Neutrophil (primary cell): ENCODE results near the gene DDX51.

Source experiments
- H3K27ac ChIP-seq: fragments of 200-600 bp; sonication (generic); 2 replicates; pipeline ENCODE4 v1.5.1; 2016; ENCODE audit warnings: mild to moderate bottlenecking, moderate library complexity
- H3K27me3 ChIP-seq: fragments of 200-600 bp; sonication (generic); 2 replicates; pipeline ENCODE4 v1.6.0; 2016; ENCODE audit warnings: mild to moderate bottlenecking
- H3K36me3 ChIP-seq: fragments of 200-600 bp; sonication (generic); 2 replicates; pipeline ENCODE4 v1.5.1; 2017
- H3K4me1 ChIP-seq, 2 experiments: fragments of 200-600 bp in 1 of 2; sonication (generic) in 1 of 2; 1 replicate in 1 of 2; 2 replicates in 1 of 2; pipeline versions ENCODE4 v1.5.1 to v1.6.1; 2013 to 2016; ENCODE audit warnings: low read depth in 1 of 2, low read length in 1 of 2, mild to moderate bottlenecking in 1 of 2, moderate library complexity in 1 of 2; ENCODE audit not compliant: control insufficient read depth in 1 of 2, insufficient read depth in 1 of 2
- H3K4me3 ChIP-seq, 2 experiments: fragments of 200-600 bp in 1 of 2; sonication (generic) in 1 of 2; 1 replicate in 1 of 2; 2 replicates in 1 of 2; pipeline ENCODE4 v1.5.1; 2013 to 2016; ENCODE audit warnings: low read depth in 1 of 2, low read length in 1 of 2, mild to moderate bottlenecking in 1 of 2, moderate library complexity in 1 of 2
- H3K9me3 ChIP-seq: fragments of 200-600 bp; sonication (generic); 2 replicates; pipeline ENCODE4 v1.5.1; 2016
- CTCF ChIP-seq: fragments of 200-600 bp; sonication (generic); IDR thresholded peaks from 2 replicates; pipeline ENCODE4 v1.5.1; 2016; ENCODE audit warnings: antibody characterized with exemption

DDX51 gene

GRCh38 chr12:132176385-132176919 lies 32.3 kb upstream of the DDX51 start:
- Histone ChIP-seq H3K27ac (no peak overlapping the region), H3K4me1 (peaks cover 0 to 12% of the 10 kb centered on the region in 2 experiments), H3K36me3 (no peaks in the 10 kb centered on the region), H3K4me3 (no peak overlapping the region), H3K9me3 (no peaks in the 10 kb centered on the region), H3K27me3 (peaks cover 54% of the 10 kb centered on the region)
- no peak for TF ChIP-seq CTCF

GRCh38 chr12:132175496-132176384 lies 31.6 kb upstream of the DDX51 start:
- no peaks in the 10 kb centered on the region for H3K9me3 ChIP-seq
- peaks cover 62% of the 10 kb centered on the region for H3K27me3 ChIP-seq
- H3K4me3 ChIP-seq, result no peak overlapping the region
- TF ChIP-seq CTCF, result no peak
- no peak overlapping the region for H3K27ac ChIP-seq
- peaks cover 0 to 12% of the 10 kb centered on the region in 2 experiments for H3K4me1 ChIP-seq
- H3K36me3 ChIP-seq, result no peaks in the 10 kb centered on the region

- peaks cover 69% of the 10 kb centered on the region for H3K27me3 ChIP-seq
- H3K9me3 ChIP-seq, result no peaks in the 10 kb centered on the region
- no peak for TF ChIP-seq CTCF
- no peaks in the 10 kb centered on the region for H3K36me3 ChIP-seq
- H3K4me1 ChIP-seq, result peaks cover 0 to 12% of the 10 kb centered on the region in 2 experiments
- no peak overlapping the region for H3K4me3 ChIP-seq
- H3K27ac ChIP-seq, result no peak overlapping the region
Observed at GRCh38 chr12:132174839-132175490, 30.8 kb upstream of the DDX51 start.

- no peak for TF ChIP-seq CTCF
- peaks cover 0 to 12% of the 10 kb centered on the region in 2 experiments for H3K4me1 ChIP-seq
- H3K9me3 ChIP-seq, result no peaks in the 10 kb centered on the region
- H3K27ac ChIP-seq, result no peak overlapping the region
- H3K36me3 ChIP-seq, result no peaks in the 10 kb centered on the region
- H3K27me3 ChIP-seq, result peaks cover 71% of the 10 kb centered on the region
- H3K4me3 ChIP-seq, result no peak overlapping the region
Observed at GRCh38 chr12:132174015-132174838, 30.1 kb upstream of the DDX51 start.
